GM21717 (cell line): ENCODE data around the gene ACADS.

ENCODE experiments used
- ATAC-seq: cut with Tn5 transposase; IDR thresholded peaks from one replicate; pipeline ENCODE4 v1.9.1; 2021; ENCODE audit warnings: mild to moderate bottlenecking, moderate library complexity; ENCODE audit not compliant: unreplicated experiment

Gene ACADS

GRCh38 chr12:120787889-120788288, 62.3 kb downstream of the ACADS start:
- no peak for ATAC-seq
